Measurements from ENCODE around the gene TCF20. TPM values are rescaled to one million over a fixed set of nuclear protein-coding genes. Genes with fewer than 3 reads are reported as not detected.

TCF20 gene
- total RNA-seq, 1 donor from 2014 or later, result 53.7 TPM

GRCh38 chr22:42303396-42304323 is 33.2 kb upstream of the TCF20 start:
- Histone ChIP-seq H3K4me2 (peak overlapping the region; percentile 46), H3K9me3 (ENCODE audit: low read depth) (no peaks in the 10 kb centered on the region), H3K4me3 (no peak overlapping the region), H3F3A (ENCODE audit: low read depth) (peaks cover under 1% of the 10 kb centered on the region), H2AFZ (replicated peaks) (no peak overlapping the region), H3K9ac (no peak overlapping the region), H3K27me3 (peaks cover 11% of the 10 kb centered on the region), H3K27ac (no peak overlapping the region), H4K20me1 (ENCODE audit: low read depth) (peaks cover 59% of the 10 kb centered on the region), H3K36me3 (no peaks in the 10 kb centered on the region), H3K79me2 (ENCODE audit: low read depth) (no peaks in the 10 kb centered on the region), H3K4me1 (peaks cover 52% of the 10 kb centered on the region)
- Mint-ChIP-seq H3K27ac (peak overlapping the region; percentile 37), H3K4me1 (peaks cover 60% of the 10 kb centered on the region), H3K4me3 (peak overlapping the region; percentile 21), H3K9me3 (no peaks in the 10 kb centered on the region), H3K36me3 (no peaks in the 10 kb centered on the region), H3K27me3 (ENCODE audit: insufficient read depth, low read depth) (peaks cover 13% of the 10 kb centered on the region)
- TF ChIP-seq CTCF (IDR thresholded peaks at IDR 0.05) (peak; percentile 14), EZH2phosphoT487 (IDR thresholded peaks at IDR 0.05) (no peak), EZH2 (IDR thresholded peaks at IDR 0.05) (no peak)
- DNase-seq (ENCODE audit: low spot score), result no peak

- peaks cover 67% of the 10 kb centered on the region for H3K4me1 Mint-ChIP-seq
- H3K9me3 Mint-ChIP-seq, result no peaks in the 10 kb centered on the region
- Histone ChIP-seq H3K27me3 (peaks cover 11% of the 10 kb centered on the region), H4K20me1 (ENCODE audit: low read depth) (peaks cover 73% of the 10 kb centered on the region), H3K36me3 (no peaks in the 10 kb centered on the region), H3K9ac (no peak overlapping the region), H3K4me2 (no peak overlapping the region), H2AFZ (replicated peaks) (no peak overlapping the region), H3F3A (ENCODE audit: low read depth) (peaks cover 9% of the 10 kb centered on the region), H3K27ac (no peak overlapping the region), H3K79me2 (ENCODE audit: low read depth) (no peaks in the 10 kb centered on the region), H3K4me3 (no peak overlapping the region), H3K4me1 (peaks cover 52% of the 10 kb centered on the region), H3K9me3 (ENCODE audit: low read depth) (no peaks in the 10 kb centered on the region)
- H3K27me3 Mint-ChIP-seq (ENCODE audit: insufficient read depth, low read depth), result peaks cover 9% of the 10 kb centered on the region
- no peaks in the 10 kb centered on the region for H3K36me3 Mint-ChIP-seq
- no peak overlapping the region for H3K4me3 Mint-ChIP-seq
- TF ChIP-seq EZH2phosphoT487 (IDR thresholded peaks at IDR 0.05) (no peak), CTCF (IDR thresholded peaks at IDR 0.05) (no peak), EZH2 (IDR thresholded peaks at IDR 0.05) (no peak)
- no peak for DNase-seq (ENCODE audit: low spot score)
- no peak overlapping the region for H3K27ac Mint-ChIP-seq
Observed at GRCh38 chr22:42301742-42302102, 31.3 kb upstream of the TCF20 start.

GRCh38 chr22:42301077-42301741 is 30.8 kb upstream of the TCF20 start:
- no peak overlapping the region for H3K4me3 ChIP-seq
- TF ChIP-seq EZH2 (IDR thresholded peaks at IDR 0.05) (no peak), EZH2phosphoT487 (IDR thresholded peaks at IDR 0.05) (no peak), CTCF (IDR thresholded peaks at IDR 0.05) (no peak)
- H3K27ac ChIP-seq, result no peak overlapping the region
- H3K36me3 ChIP-seq, result no peaks in the 10 kb centered on the region
- no peak overlapping the region for H2AFZ ChIP-seq (replicated peaks)
- H3K79me2 ChIP-seq (ENCODE audit: low read depth), result no peaks in the 10 kb centered on the region
- H3K4me1 Mint-ChIP-seq, result peaks cover 68% of the 10 kb centered on the region
- peak overlapping the region; percentile 75 for H3K4me2 ChIP-seq
- H3K9me3 Mint-ChIP-seq, result no peaks in the 10 kb centered on the region
- no peaks in the 10 kb centered on the region for H3K9me3 ChIP-seq (ENCODE audit: low read depth)
- H4K20me1 ChIP-seq (ENCODE audit: low read depth), result peaks cover 75% of the 10 kb centered on the region
- no peak overlapping the region for H3K9ac ChIP-seq
- peaks cover 9% of the 10 kb centered on the region for H3F3A ChIP-seq (ENCODE audit: low read depth)
- peaks cover 51% of the 10 kb centered on the region for H3K4me1 ChIP-seq
- peaks cover 9% of the 10 kb centered on the region for H3K27me3 Mint-ChIP-seq (ENCODE audit: insufficient read depth, low read depth)
- no peaks in the 10 kb centered on the region for H3K36me3 Mint-ChIP-seq
- peak overlapping the region; percentile 7 for H3K4me3 Mint-ChIP-seq
- peaks cover 11% of the 10 kb centered on the region for H3K27me3 ChIP-seq
- DNase-seq (ENCODE audit: low spot score), result no peak
- H3K27ac Mint-ChIP-seq, result peak overlapping the region; percentile 55

Data from neural progenitor cell (in vitro differentiated cells).